Endodermal cell (in vitro differentiated cells): ENCODE measurements around the gene NOC4L. TPM values are rescaled to one million over a fixed set of nuclear protein-coding genes. Genes with fewer than 3 reads are reported as not detected.

Experiments used
- DNase-seq: peaks from one replicate; pipeline ENCODE4 v3.0.0-alpha.2; 2017
- H3K27ac ChIP-seq: 2 replicates; pipeline ENCODE4 v1.5.1; 2013; ENCODE audit warnings: mild to moderate bottlenecking, low read depth, low read length, moderate library complexity
- H3K27me3 ChIP-seq: 2 replicates; pipeline ENCODE4 v1.6.1; 2013; ENCODE audit warnings: mild to moderate bottlenecking, low read length, moderate library complexity; ENCODE audit not compliant: insufficient read depth, control insufficient read depth, poor library complexity, severe bottlenecking
- H3K36me3 ChIP-seq: 2 replicates; pipeline ENCODE4 v1.7.0; 2013; ENCODE audit warnings: mild to moderate bottlenecking, low read length, moderate library complexity; ENCODE audit not compliant: control insufficient read depth, insufficient read depth
- H3K4me1 ChIP-seq: one replicate; pipeline ENCODE4 v1.7.0; 2013; ENCODE audit warnings: low read length; ENCODE audit not compliant: control insufficient read depth, insufficient read depth
- H3K4me3 ChIP-seq: 2 replicates; pipeline ENCODE4 v1.5.1; 2013; ENCODE audit warnings: mild to moderate bottlenecking, low read length, moderate library complexity
- H3K9ac ChIP-seq: 2 replicates; pipeline ENCODE4 v1.6.1; 2013; ENCODE audit warnings: mild to moderate bottlenecking, low read length, moderate library complexity; ENCODE audit not compliant: poor library complexity, severe bottlenecking; ENCODE audit errors: extremely low read depth
- H3K9me3 ChIP-seq: 2 replicates; pipeline ENCODE4 v1.6.1; 2013; ENCODE audit warnings: mild to moderate bottlenecking, low read length, moderate library complexity; ENCODE audit not compliant: control insufficient read depth
- H3K27ac Mint-ChIP-seq: 2 replicates; pipeline ENCODE4 v1.8.0; 2020; ENCODE audit warnings: mixed read lengths
- H3K27me3 Mint-ChIP-seq: 2 replicates; pipeline ENCODE4 v1.8.0; 2021; ENCODE audit warnings: mild to moderate bottlenecking, mixed read lengths; ENCODE audit not compliant: insufficient read depth
- H3K36me3 Mint-ChIP-seq: 2 replicates; pipeline ENCODE4 v1.8.0; 2020; ENCODE audit warnings: low read depth, mixed read lengths
- H3K4me1 Mint-ChIP-seq: 2 replicates; pipeline ENCODE4 v1.8.0; 2020; ENCODE audit warnings: mixed read lengths
- H3K4me3 Mint-ChIP-seq: 2 replicates; pipeline ENCODE4 v1.8.0; 2020; ENCODE audit warnings: mild to moderate bottlenecking, moderate library complexity, mixed read lengths
- H3K9me3 Mint-ChIP-seq: 2 replicates; pipeline ENCODE4 v1.8.0; 2020; ENCODE audit warnings: mild to moderate bottlenecking, mixed read lengths
- CTCF ChIP-seq: fragments of 200-600 bp; sonication (generic); conservative IDR thresholded peaks from 2 replicates; pipeline ENCODE4 v1.5.0; 2021; ENCODE audit warnings: antibody characterized with exemption, mild to moderate bottlenecking
- WGBS, 2 experiments: methylation state at CpG; one replicate each; pipeline versions ENCODE4 v1.1.5 to v1.1.7; 2013; ENCODE audit warnings: missing lambda C conversion rate in 2 of 2, mixed read lengths in 1 of 2; ENCODE audit not compliant: insufficient coverage in 1 of 2, insufficient read length in 1 of 2; 5-methylcytosine and 5-hydroxymethylcytosine counted together
- total RNA-seq, 2 donors: library from RNA; stranded (reverse); fragmentation: NEBNext Ultra II Directional in 1 of 2; extraction: Animal tissue kit (Norgen Biotek cat#: 25700) in 1 of 2; gene quantifications; 2 replicates in 1 of 2; 3 replicates in 1 of 2; pipeline ENCODE4 v1.2.1, GENCODE V29; 2021

NOC4L gene
- total RNA-seq, 2 donors from 2014 or later: 22.7 to 32.7 TPM

- H3K27ac ChIP-seq: no peak overlapping the region
- no peak overlapping the region for H3K9ac ChIP-seq
- WGBS, 2 experiments: 90% methylated on average over 10 to 23 of the region's 23 CpGs
- no peaks in the 10 kb centered on the region for H3K4me1 ChIP-seq
- no peak overlapping the region for H3K4me3 ChIP-seq
- no peaks in the 10 kb centered on the region for H3K36me3 ChIP-seq
- no peaks in the 10 kb centered on the region for H3K9me3 ChIP-seq
- peaks cover 12% of the 10 kb centered on the region for H3K27me3 Mint-ChIP-seq
- H3K27ac Mint-ChIP-seq: no peak overlapping the region
- TF ChIP-seq CTCF: no peak
- no peak overlapping the region for H3K4me3 Mint-ChIP-seq
- H3K9me3 Mint-ChIP-seq: no peaks in the 10 kb centered on the region
- no peaks in the 10 kb centered on the region for H3K36me3 Mint-ChIP-seq
- DNase-seq: no peak
- H3K4me1 Mint-ChIP-seq: no peaks in the 10 kb centered on the region
- no peaks in the 10 kb centered on the region for H3K27me3 ChIP-seq
These were observed 57.3 kb downstream of the NOC4L start for GRCh38 chr12:132201391-132202120.

Other genes starting within 250 kb of the NOC4L start
- 100 to 1,000 TPM in 1 of 2 donors, 10 to 100 TPM in 1; 68.0 to 104 TPM for gene ULK1, start 249.8 kb upstream of the NOC4L start, total RNA-seq
- 10 to 100 TPM; 37.3 to 56.7 TPM for gene PUS1, start 215.2 kb upstream of the NOC4L start, total RNA-seq
- gene EP400, start 194.5 kb upstream of the NOC4L start, total RNA-seq: 10 to 100 TPM; 64.7 to 78.3 TPM
- gene DDX51, start 138 bp upstream of the NOC4L start, total RNA-seq: 10 to 100 TPM; 31.5 to 33.8 TPM
- gene GALNT9, start 185.1 kb downstream of the NOC4L start, total RNA-seq: under 1 TPM in 1 of 2 donors, not detected in 1; 0.13 TPM